WERI-Rb-1 (cell line): ENCODE results near the gene GRK3.
"Not testable (repeated sequence)": the region's sequence is repeated elsewhere in the genome, so short reads cannot be mapped to it uniquely, and the experiment has no call there.

Experiments
- DNase-seq: peaks from one replicate; pipeline ENCODE4 v3.0.0-alpha.2; 2020
- H3K27ac ChIP-seq: fragments of 250-450 bp; sonication (Bioruptor Pico); 2 replicates; pipeline ENCODE4 v1.5.1; 2020; ENCODE audit warnings: mild to moderate bottlenecking, moderate library complexity
- H3K27me3 ChIP-seq: fragments of 250-450 bp; sonication (Bioruptor Pico); 2 replicates; pipeline ENCODE4 v1.5.1; 2021; ENCODE audit warnings: mild to moderate bottlenecking, low read depth, moderate library complexity; ENCODE audit not compliant: insufficient read depth, severe bottlenecking
- H3K36me3 ChIP-seq: fragments of 250-450 bp; sonication (Bioruptor Pico); 2 replicates; pipeline ENCODE4 v1.5.1; 2020; ENCODE audit warnings: mild to moderate bottlenecking, moderate library complexity
- H3K4me3 ChIP-seq: 2 replicates; pipeline ENCODE4 v1.5.1; 2011; ENCODE audit warnings: low read depth, mild to moderate bottlenecking, control low read depth, low read length
- H3K9me3 ChIP-seq: fragments of 250-450 bp; sonication (Bioruptor Pico); 2 replicates; pipeline ENCODE4 v1.5.1; 2021; ENCODE audit warnings: mild to moderate bottlenecking, moderate library complexity; ENCODE audit not compliant: severe bottlenecking
- CTCF ChIP-seq: IDR thresholded peaks from 2 replicates; pipeline ENCODE4 v1.5.1; 2011; ENCODE audit warnings: low read depth, mild to moderate bottlenecking, control low read depth, inconsistent platforms, low read length

The GRK3 gene

DNA sequence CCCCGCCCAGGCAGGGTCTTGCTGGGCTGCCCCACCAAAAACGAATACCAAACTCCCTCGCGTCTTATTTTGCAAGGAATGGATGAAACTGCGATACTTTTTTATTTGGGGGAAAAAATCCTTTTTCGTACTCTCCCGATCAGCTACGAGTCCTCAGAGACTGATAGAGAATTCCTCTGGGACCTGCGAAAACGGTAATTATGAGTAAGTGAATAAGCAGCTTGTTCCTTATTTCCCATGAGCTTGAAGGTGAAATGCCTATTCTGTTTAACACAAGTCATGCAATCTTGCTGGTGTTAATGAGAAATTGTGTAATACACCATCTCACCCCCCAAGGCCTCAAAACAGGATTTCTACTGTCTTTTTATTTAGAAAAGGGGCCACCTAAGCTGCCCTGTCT, 5.5 kb downstream of the GRK3 start:
- no peak for DNase-seq
- Histone ChIP-seq H3K36me3 (no peaks in the 10 kb centered on the region), H3K27ac (no peak overlapping the region), H3K4me3 (no peak overlapping the region), H3K9me3 (no peaks in the 10 kb centered on the region), H3K27me3 (no peaks in the 10 kb centered on the region)
- no peak for TF ChIP-seq CTCF

GRCh38 chr22:25570486-25570885, 6.0 kb downstream of the GRK3 start:
- H3K36me3 ChIP-seq = no peaks in the 10 kb centered on the region
- H3K4me3 ChIP-seq = no peak overlapping the region
- H3K27me3 ChIP-seq = no peaks in the 10 kb centered on the region
- no peak for TF ChIP-seq CTCF
- no peaks in the 10 kb centered on the region for H3K9me3 ChIP-seq
- H3K27ac ChIP-seq = no peak overlapping the region
- DNase-seq = no peak

DNA sequence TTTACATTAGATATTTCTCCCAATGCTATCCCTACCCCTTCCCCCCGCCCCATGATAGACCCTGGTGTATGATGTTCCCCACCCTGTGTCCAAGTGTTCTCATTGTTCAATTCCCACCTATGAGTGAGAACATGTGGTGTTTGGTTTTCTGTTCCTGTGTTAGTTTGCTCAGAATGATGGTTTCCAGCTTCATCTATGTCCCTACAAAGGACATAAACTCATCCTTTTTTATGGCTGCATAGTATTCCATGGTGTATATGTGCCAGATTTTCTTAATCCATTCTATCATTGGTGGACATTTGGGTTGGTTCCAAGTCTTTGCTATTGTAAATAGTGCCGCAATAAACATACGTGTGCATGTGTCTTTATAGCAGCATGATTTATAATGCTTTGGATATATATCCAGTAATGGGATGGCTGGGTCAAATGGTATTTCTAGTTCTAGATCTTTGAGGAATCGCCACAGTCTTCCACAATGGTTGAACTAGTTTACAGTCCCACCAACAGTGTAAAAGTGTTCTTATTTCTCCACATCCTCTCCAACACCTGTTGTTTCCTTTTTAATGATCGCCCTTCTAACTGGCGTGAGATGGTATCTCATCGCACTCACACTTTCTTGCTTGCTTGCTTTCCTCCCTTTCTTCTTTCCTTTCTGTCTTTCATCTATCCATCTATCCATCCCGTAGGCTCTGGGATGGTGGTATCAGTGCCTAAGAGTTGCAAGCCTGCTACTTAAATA, 7.7 kb downstream of the GRK3 start:
- H3K27ac ChIP-seq, H3K4me3 ChIP-seq, H3K9me3 ChIP-seq, H3K27me3 ChIP-seq, DNase-seq, H3K36me3 ChIP-seq: not testable (repeated sequence)

- no peak for DNase-seq
- Histone ChIP-seq H3K27ac (no peak overlapping the region), H3K4me3 (no peak overlapping the region), H3K9me3 (no peaks in the 10 kb centered on the region), H3K36me3 (no peaks in the 10 kb centered on the region), H3K27me3 (no peaks in the 10 kb centered on the region)
- no peak for TF ChIP-seq CTCF
These were observed 8.3 kb downstream of the GRK3 start for GRCh38 chr22:25572708-25573171.

DNA sequence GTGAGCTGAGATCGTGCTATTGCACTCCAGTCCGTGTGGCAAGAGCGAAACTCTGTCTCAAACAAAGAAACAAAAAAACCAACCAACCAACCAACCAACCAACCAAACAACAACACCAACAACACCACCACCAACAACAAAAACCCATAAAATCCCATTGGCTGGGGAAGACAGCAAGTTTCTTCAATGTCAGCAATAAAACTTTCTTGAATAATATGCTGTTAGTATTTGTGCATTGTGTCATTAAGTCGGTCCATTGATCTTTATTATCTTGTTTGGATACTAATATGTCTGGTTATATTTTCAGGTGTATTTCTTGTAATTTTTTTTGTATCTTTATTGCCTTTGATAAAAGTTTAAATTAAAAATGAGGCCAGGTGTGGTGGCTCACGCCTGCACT, 9.4 kb downstream of the GRK3 start:
- Histone ChIP-seq H3K27ac (no peak overlapping the region), H3K4me3 (no peak overlapping the region), H3K36me3 (no peaks in the 10 kb centered on the region), H3K9me3 (peaks cover 4% of the 10 kb centered on the region), H3K27me3 (no peaks in the 10 kb centered on the region)
- TF ChIP-seq CTCF = no peak
- DNase-seq = no peak

- Histone ChIP-seq H3K36me3 (no peaks in the 10 kb centered on the region), H3K27me3 (no peaks in the 10 kb centered on the region), H3K4me3 (no peak overlapping the region), H3K9me3 (peaks cover 4% of the 10 kb centered on the region), H3K27ac (no peak overlapping the region)
- DNase-seq = no peak
- TF ChIP-seq CTCF = no peak
These were observed 10.3 kb downstream of the GRK3 start for GRCh38 chr22:25574736-25575135.

DNA sequence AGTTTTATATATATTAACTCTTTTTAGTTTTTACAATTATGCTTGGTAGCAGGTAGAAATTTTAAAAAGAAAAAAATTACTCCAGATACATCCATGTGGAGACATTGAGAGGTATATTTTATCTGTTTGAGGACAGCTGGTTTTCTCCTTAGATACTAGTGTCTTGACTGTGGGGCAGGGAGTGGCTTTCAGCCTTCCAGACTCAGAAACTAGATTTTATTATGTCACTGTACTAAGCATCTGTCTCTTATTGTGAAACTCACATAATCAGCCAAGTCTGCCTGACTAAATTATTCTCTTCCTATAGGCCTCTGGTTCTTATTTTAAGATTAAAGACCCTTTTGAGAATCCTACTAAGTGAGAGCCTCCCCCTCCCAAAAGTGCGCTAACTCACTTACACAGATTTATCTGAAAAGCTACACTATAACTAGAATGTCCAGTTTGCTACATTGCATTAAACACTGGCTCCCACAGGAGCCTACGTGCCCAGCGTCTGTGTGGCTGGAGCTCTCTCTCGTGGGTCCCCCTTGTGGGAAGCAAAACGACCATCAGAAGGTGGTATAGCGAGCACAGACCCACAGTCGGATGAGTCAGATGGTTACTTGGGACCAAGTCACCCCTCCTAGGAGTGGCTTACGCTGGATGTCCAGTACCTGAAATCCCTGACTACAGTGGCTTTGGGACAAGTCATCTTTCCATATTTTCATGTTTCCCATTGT, 11.4 kb downstream of the GRK3 start:
- not testable (repeated sequence) for H3K4me3 ChIP-seq, H3K27ac ChIP-seq, H3K9me3 ChIP-seq, H3K36me3 ChIP-seq, H3K27me3 ChIP-seq, DNase-seq

DNA sequence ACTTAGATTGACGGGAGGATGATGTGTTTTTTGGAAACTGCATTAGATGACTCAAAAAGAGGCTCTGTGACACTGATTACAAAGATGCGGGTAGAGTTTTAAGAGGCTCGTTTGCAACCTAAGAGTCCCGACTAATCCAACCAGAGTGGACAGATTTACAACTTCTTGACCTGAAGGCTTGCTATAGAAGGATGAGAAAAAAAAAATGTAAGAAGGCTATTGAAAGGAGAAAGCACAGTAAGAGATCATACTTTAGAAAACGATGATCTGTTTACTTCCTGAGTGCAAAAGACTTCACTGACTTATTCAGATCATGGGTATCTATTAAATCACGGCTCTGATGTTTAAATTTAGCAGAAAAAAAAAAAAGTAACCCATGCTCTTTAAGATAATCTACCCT, 17.0 kb downstream of the GRK3 start:
- H3K27ac ChIP-seq, H3K9me3 ChIP-seq, DNase-seq: not testable (repeated sequence)

More for the DNA sequence above, 17.0 kb downstream of the GRK3 start:
- not testable (repeated sequence) for H3K36me3 ChIP-seq, H3K27me3 ChIP-seq, H3K4me3 ChIP-seq
